ENCODE results near the gene MEIOB.
"Not testable (repeated sequence)": the region's sequence is repeated elsewhere in the genome, so short reads cannot be mapped to it uniquely, and the experiment has no call there.

The MEIOB gene

GRCh38 chr16:1810106-1810505, 61.9 kb downstream of the MEIOB start:
- DNase-seq (ENCODE audit: low spot score): no peak

GRCh38 chr16:1809281-1809801, 62.6 kb downstream of the MEIOB start:
- no peak for DNase-seq (ENCODE audit: low spot score)

GRCh38 chr16:1808691-1809090, 63.3 kb downstream of the MEIOB start:
- no peak for DNase-seq (ENCODE audit: low spot score)

- DNase-seq (ENCODE audit: low spot score): no peak
These were observed 64.3 kb downstream of the MEIOB start for GRCh38 chr16:1807626-1808025.

GRCh38 chr16:1800701-1801100, 71.3 kb downstream of the MEIOB start:
- DNase-seq (ENCODE audit: low spot score): no peak

GRCh38 chr16:1799263-1799662, 72.7 kb downstream of the MEIOB start:
- not testable (repeated sequence) for DNase-seq (ENCODE audit: low spot score)

- no peak for DNase-seq (ENCODE audit: low spot score)
These were observed 76.9 kb downstream of the MEIOB start for GRCh38 chr16:1794908-1795666.

- no peak for DNase-seq (ENCODE audit: low spot score)
These were observed 77.6 kb downstream of the MEIOB start for GRCh38 chr16:1794221-1794871.

- DNase-seq (ENCODE audit: low spot score): no peak
These were observed 78.3 kb downstream of the MEIOB start, which contains the start of gene IGFALS for GRCh38 chr16:1793578-1794220. IGFALS (minus strand) TSS chr16:1793705; CDS start chr16:1793652, 53 bp downstream.

GRCh38 chr16:1792836-1793577, 79.0 kb downstream of the MEIOB start:
- no peak for DNase-seq (ENCODE audit: low spot score)

- no peak for DNase-seq (ENCODE audit: low spot score)
These were observed 79.8 kb downstream of the MEIOB start for GRCh38 chr16:1791943-1792812.

GRCh38 chr16:1791256-1791942, 80.6 kb downstream of the MEIOB start:
- DNase-seq (ENCODE audit: low spot score): no peak

GRCh38 chr16:1790611-1791255, 81.2 kb downstream of the MEIOB start:
- no peak for DNase-seq (ENCODE audit: low spot score)

GRCh38 chr16:1790261-1790610, 81.7 kb downstream of the MEIOB start:
- DNase-seq (ENCODE audit: low spot score): no peak

- no peak for DNase-seq (ENCODE audit: low spot score)
These were observed 82.3 kb downstream of the MEIOB start for GRCh38 chr16:1789643-1790045.

- no peak for DNase-seq (ENCODE audit: low spot score)
These were observed 83.3 kb downstream of the MEIOB start for GRCh38 chr16:1788708-1789100.

GRCh38 chr16:1788095-1788707, 83.8 kb downstream of the MEIOB start:
- no peak for DNase-seq (ENCODE audit: low spot score)

GRCh38 chr16:1787322-1788094, 84.5 kb downstream of the MEIOB start:
- no peak for DNase-seq (ENCODE audit: low spot score)

GRCh38 chr16:1787056-1787321, 85.0 kb downstream of the MEIOB start:
- no peak for DNase-seq (ENCODE audit: low spot score)

Data from kidney capillary endothelial cell (primary cell).